A673 (cell line): Measurements from ENCODE around the gene BABAM1. TPM values are rescaled to one million over a fixed set of nuclear protein-coding genes. Genes with fewer than 3 reads are reported as not detected.
A peak's percentile ranks its signal among the peaks of the same experiment; 100 is the strongest.

Source experiments
- BruUV-seq: library from RNA; stranded (reverse); fragments of 400-500 nt; replicated peaks from 2 replicates; lab custom pipeline; 2021; lab: Mats Ljungman, UMichigan
- CTCF ChIA-PET: fragments of 300-600 bp; sonication (Branson Sonifier 250); formaldehyde crosslinking; loops from one replicate; lab custom pipeline; 2022; ENCODE audit warnings: antibody characterized with exemption; lab: Charles Lee
- POLR2A ChIA-PET: fragments of 300-600 bp; sonication (Branson Sonifier 250); formaldehyde crosslinking; loops from one replicate; lab custom pipeline; 2022; ENCODE audit warnings: antibody characterized with exemption; ENCODE audit not compliant: low non-redundant PET; lab: Charles Lee
- DNase-seq: peaks from one replicate; pipeline ENCODE4 v3.0.0-alpha.2; 2015; ENCODE audit warnings: low spot score
- H3K27ac ChIP-seq: fragments of 200-600 bp; sonication (generic); 2 replicates; pipeline ENCODE4 v1.5.1; 2016; ENCODE audit warnings: mixed run types, low read depth, mild to moderate bottlenecking, mixed read lengths, antibody characterized with exemption, low read length; ENCODE audit not compliant: poor library complexity, severe bottlenecking
- H3K27me3 ChIP-seq: fragments of 200-600 bp; sonication (generic); replicated peaks from 2 replicates; pipeline ENCODE4 v1.6.1; 2017; ENCODE audit warnings: mixed run types, low read depth, mild to moderate bottlenecking, mixed read lengths, antibody characterized with exemption, low read length; ENCODE audit not compliant: insufficient read depth, poor library complexity
- H3K36me3 ChIP-seq: fragments of 200-600 bp; sonication (generic); 2 replicates; pipeline ENCODE4 v1.6.1; 2016; ENCODE audit warnings: mixed run types, mild to moderate bottlenecking, mixed read lengths, antibody characterized with exemption, low read length; ENCODE audit not compliant: insufficient read depth, poor library complexity, severe bottlenecking
- H3K4me1 ChIP-seq: fragments of 200-600 bp; sonication (generic); 2 replicates; pipeline ENCODE4 v1.6.1; 2017; ENCODE audit warnings: mixed run types, mild to moderate bottlenecking, mixed read lengths, antibody characterized with exemption, low read length; ENCODE audit not compliant: insufficient read depth, poor library complexity, severe bottlenecking
- H3K4me3 ChIP-seq: fragments of 200-600 bp; sonication (generic); 2 replicates; pipeline ENCODE4 v1.5.1; 2016; ENCODE audit warnings: low read depth, mixed run types, mild to moderate bottlenecking, mixed read lengths, low read length; ENCODE audit not compliant: poor library complexity, severe bottlenecking
- H3K9me3 ChIP-seq: fragments of 200-600 bp; sonication (generic); 2 replicates; pipeline ENCODE4 v1.6.1; 2016; ENCODE audit warnings: mixed run types, low read depth, mild to moderate bottlenecking, mixed read lengths, antibody characterized with exemption, low read length; ENCODE audit not compliant: poor library complexity, severe bottlenecking
- EZH2 ChIP-seq: fragments of 200-600 bp; sonication (generic); IDR thresholded peaks from 2 replicates; pipeline ENCODE4 v1.6.1; 2017; ENCODE audit warnings: borderline replicate concordance, low read depth, mild to moderate bottlenecking, mixed read lengths, antibody characterized with exemption, low read length; ENCODE audit not compliant: poor library complexity, severe bottlenecking
- intact Hi-C: fragments of 100-400 bp; cut with micrococcal nuclease; formaldehyde crosslinking; loops from one replicate; pipeline ENCODE4 v1.10.0; 2022; ENCODE audit not compliant: unreplicated experiment
- total RNA-seq: library from RNA; stranded (reverse); gene quantifications from 2 replicates; pipeline ENCODE4 v1.2.3, GENCODE V29; 2021
- TF ChIP-seq, protein P1 (sequence below): fragments of 300-800, 200-600 bp; sonication (generic); conservative IDR thresholded peaks from 2 replicates; pipeline ENCODE4 v1.5.1; 2017; ENCODE audit warnings: low read depth, mild to moderate bottlenecking, antibody characterized with exemption, low read length, moderate library complexity, mixed read lengths

BABAM1 gene
- total RNA-seq, 1 experiment from 2014 or later = 147 TPM

- TF ChIP-seq EZH2 = no peak
- TF ChIP-seq, protein P1, sequence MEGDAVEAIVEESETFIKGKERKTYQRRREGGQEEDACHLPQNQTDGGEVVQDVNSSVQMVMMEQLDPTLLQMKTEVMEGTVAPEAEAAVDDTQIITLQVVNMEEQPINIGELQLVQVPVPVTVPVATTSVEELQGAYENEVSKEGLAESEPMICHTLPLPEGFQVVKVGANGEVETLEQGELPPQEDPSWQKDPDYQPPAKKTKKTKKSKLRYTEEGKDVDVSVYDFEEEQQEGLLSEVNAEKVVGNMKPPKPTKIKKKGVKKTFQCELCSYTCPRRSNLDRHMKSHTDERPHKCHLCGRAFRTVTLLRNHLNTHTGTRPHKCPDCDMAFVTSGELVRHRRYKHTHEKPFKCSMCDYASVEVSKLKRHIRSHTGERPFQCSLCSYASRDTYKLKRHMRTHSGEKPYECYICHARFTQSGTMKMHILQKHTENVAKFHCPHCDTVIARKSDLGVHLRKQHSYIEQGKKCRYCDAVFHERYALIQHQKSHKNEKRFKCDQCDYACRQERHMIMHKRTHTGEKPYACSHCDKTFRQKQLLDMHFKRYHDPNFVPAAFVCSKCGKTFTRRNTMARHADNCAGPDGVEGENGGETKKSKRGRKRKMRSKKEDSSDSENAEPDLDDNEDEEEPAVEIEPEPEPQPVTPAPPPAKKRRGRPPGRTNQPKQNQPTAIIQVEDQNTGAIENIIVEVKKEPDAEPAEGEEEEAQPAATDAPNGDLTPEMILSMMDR = peak; percentile 55
- Histone ChIP-seq H3K4me1 (peaks cover 19% of the 10 kb centered on the region), H3K27me3 (no peaks in the 10 kb centered on the region), H3K36me3 (peaks cover 15% of the 10 kb centered on the region), H3K4me3 (peak overlapping the region; percentile 74), H3K27ac (peak overlapping the region; percentile 88), H3K9me3 (no peaks in the 10 kb centered on the region)
- intact Hi-C loops = no loop called here
- ChIA-PET POLR2A (no interaction called here), CTCF (interaction anchor here (0.6 to 1.0 kb wide), 3 partner anchors 462 to 521 kb away, joined by 3 to 4 read pairs (median 4); no protein-coding TSS in a partner anchor)
- no TSS peak for BruUV-seq
- DNase-seq = peak; percentile 80
Observed at GRCh38 chr19:17235300-17235970, 31.8 kb upstream of the BABAM1 start.

- Histone ChIP-seq H3K4me1 (peaks cover 19% of the 10 kb centered on the region), H3K27me3 (no peaks in the 10 kb centered on the region), H3K4me3 (peak overlapping the region; percentile 74), H3K36me3 (peaks cover 15% of the 10 kb centered on the region), H3K27ac (peak overlapping the region; percentile 88), H3K9me3 (no peaks in the 10 kb centered on the region)
- intact Hi-C loops = no loop called here
- DNase-seq = peak; percentile 77
- no TSS peak for BruUV-seq
- no peak for TF ChIP-seq EZH2
- TF ChIP-seq, protein P1 = no peak
- POLR2A ChIA-PET = no interaction called here
- CTCF ChIA-PET = interaction anchor here (1.0 kb wide), 1 partner anchor 521 kb away, joined by 3 read pairs; no protein-coding TSS in a partner anchor
Observed at GRCh38 chr19:17235971-17236777, 31.1 kb upstream of the BABAM1 start.

DNA sequence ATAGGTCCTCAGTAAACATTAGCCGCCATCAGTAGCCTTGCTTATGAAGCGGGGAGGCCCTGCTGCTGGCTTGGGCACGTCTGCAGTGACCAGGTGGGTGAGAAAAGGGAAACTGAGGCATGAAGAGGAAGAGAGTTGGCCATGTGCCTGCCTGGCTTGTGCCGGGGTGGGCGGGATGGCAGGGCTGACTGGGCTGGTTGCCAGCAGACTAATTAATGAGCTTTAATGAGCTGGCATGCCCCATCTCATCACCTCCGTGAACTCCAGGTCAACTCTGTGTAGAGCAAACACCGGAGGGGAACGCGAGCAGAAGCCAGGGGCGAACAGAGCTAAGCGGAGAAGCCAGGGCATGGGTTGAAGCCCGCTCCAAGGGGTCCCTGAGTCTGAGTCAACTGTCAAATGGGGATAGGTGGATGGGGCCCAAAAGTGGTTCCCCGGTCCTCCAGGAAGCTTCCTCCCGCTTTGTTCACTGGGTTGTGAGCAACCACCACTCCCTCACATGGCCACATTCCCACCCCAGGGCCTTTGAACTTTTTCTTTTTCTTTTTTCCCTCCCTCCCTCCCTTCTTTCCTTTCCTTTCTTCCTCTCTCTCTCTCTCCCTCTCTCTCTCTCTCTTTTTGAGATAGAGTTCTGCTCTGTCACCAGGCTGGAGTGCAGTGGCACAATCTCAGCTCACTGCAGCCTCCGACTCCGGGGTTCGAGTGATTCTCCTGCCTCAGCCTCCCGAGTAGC is 30.3 kb upstream of the BABAM1 start:
- intact Hi-C loops = no loop called here
- Histone ChIP-seq H3K9me3 (no peaks in the 10 kb centered on the region), H3K4me3 (no peak overlapping the region), H3K27ac (no peak overlapping the region), H3K27me3 (no peaks in the 10 kb centered on the region), H3K4me1 (peaks cover 19% of the 10 kb centered on the region), H3K36me3 (peaks cover 8% of the 10 kb centered on the region)
- BruUV-seq = no TSS peak
- TF ChIP-seq, protein P1 = no peak
- no peak for TF ChIP-seq EZH2
- ChIA-PET POLR2A (no interaction called here), CTCF (no interaction called here)
- no peak for DNase-seq
